K562 (cell line): ENCODE results near the gene UBE2V1. TPM values are rescaled to one million over a fixed set of nuclear protein-coding genes. Genes with fewer than 3 reads are reported as not detected.

Experiments used
- ATF7 ChIP-seq: fragments of 450-650 bp; IDR thresholded peaks from 2 replicates; pipeline ENCODE4 v1.7.1; 2014; ENCODE audit warnings: mild to moderate bottlenecking, moderate library complexity
- CEBPZ ChIP-seq: fragments of 150-350 bp; IDR thresholded peaks from 2 replicates; pipeline ENCODE4 v1.6.1; 2014; ENCODE audit warnings: low read depth, mild to moderate bottlenecking, low read length, borderline replicate concordance
- EP300 ChIP-seq: IDR thresholded peaks from 2 replicates; pipeline ENCODE4 v1.6.1; 2012; ENCODE audit warnings: low read length, improper control_type of control experiment
- ESRRA ChIP-seq: fragments of 450-650 bp; IDR thresholded peaks from 2 replicates; pipeline ENCODE4 v1.6.1; 2014; ENCODE audit warnings: low read depth, mild to moderate bottlenecking, moderate library complexity, borderline replicate concordance
- ETV5 ChIP-seq: sonication (generic); formaldehyde crosslinking; IDR thresholded peaks from 2 replicates; pipeline ENCODE4 v1.4.0; 2020; ENCODE audit warnings: low read depth, mild to moderate bottlenecking, missing genetic modification reagents
- FOXJ3 ChIP-seq: sonication (generic); formaldehyde crosslinking; IDR thresholded peaks from 2 replicates; pipeline ENCODE4 v1.4.0; 2020; ENCODE audit warnings: mild to moderate bottlenecking, missing genetic modification reagents
- FOXK1 ChIP-seq: sonication (generic); formaldehyde crosslinking; IDR thresholded peaks from 2 replicates; pipeline ENCODE4 v1.8.0; 2022; ENCODE audit warnings: missing genetic modification reagents, mild to moderate bottlenecking, borderline replicate concordance
- GATAD2A ChIP-seq: fragments of 450-650 bp; IDR thresholded peaks from 2 replicates; pipeline ENCODE4 v1.6.1; 2017
- NR2C2 ChIP-seq, 2 experiments: fragments of 200-800 bp in 1 of 2; sonication (Bioruptor generic) in 1 of 2; sonication (generic) in 1 of 2; formaldehyde crosslinking in 1 of 2; IDR thresholded peaks; 2 replicates each; pipeline versions ENCODE4 v1.6.1 to v1.8.0; 2016 to 2022; ENCODE audit warnings: mild to moderate bottlenecking in 1 of 2, missing compliant biosample characterization in 1 of 2, missing genetic modification characterization in 1 of 2, missing genetic modification reagents in 1 of 2
- PML ChIP-seq: IDR thresholded peaks from 2 replicates; pipeline ENCODE4 v1.6.1; 2012; ENCODE audit warnings: low read length, inconsistent platforms
- THAP7 ChIP-seq: fragments of 250-450 bp; sonication (Bioruptor Pico); IDR thresholded peaks from 2 replicates; pipeline ENCODE4 v1.5.0; 2021
- YY1 ChIP-seq, 3 experiments: IDR thresholded peaks; 2 replicates each; pipeline ENCODE4 v1.6.1; 2011; ENCODE audit warnings: low read length in 2 of 3, mild to moderate bottlenecking in 2 of 3, moderate library complexity in 2 of 3, borderline replicate concordance in 1 of 3, control low read depth in 1 of 3, low read depth in 1 of 3; ENCODE audit not compliant: insufficient read depth in 3 of 3, insufficient replicate concordance in 2 of 3, control insufficient read depth in 1 of 3, insufficient read length in 1 of 3; ENCODE audit errors: extremely low read depth in 1 of 3
- polyA plus RNA-seq, 8 experiments: library from polyadenylated mRNA; depleted of rRNA in 4 of 8; stranded (reverse) in 5 of 8; unstranded in 3 of 8; fragments of >200 nt; fragmentation: Nextera tagmentation in 2 of 8; fragmentation: Illumina TruSeq in 1 of 8; extraction: Ambion mirVana in 2 of 8; extraction: Trizol in 1 of 8; gene quantifications; 2 replicates each; pipeline versions ENCODE4 v1.2.1 to v1.2.3, GENCODE V29; 2011 to 2014; ENCODE audit warnings: inconsistent platforms in 1 of 8, missing spikeins in 1 of 8
- total RNA-seq, 7 experiments: library from RNA; depleted of rRNA in 6 of 7; stranded (reverse); fragments of >200 nt in 6 of 7; fragmentation: Illumina TruSeq in 2 of 7; extraction: Trizol in 2 of 7; gene quantifications; 2 replicates each; pipeline versions ENCODE4 v1.2.1 to v1.2.3, GENCODE V29; 2011 to 2021; ENCODE audit warnings: low replicate concordance in 1 of 7
- TF ChIP-seq, protein P1 (sequence below): sonication (generic); formaldehyde crosslinking; IDR thresholded peaks from 2 replicates; pipeline ENCODE4 v1.8.0; 2022; ENCODE audit warnings: mild to moderate bottlenecking, missing genetic modification reagents
- TF ChIP-seq, protein P2 (sequence below), 2 experiments: fragments of 450-650 bp; IDR thresholded peaks; 2 replicates each; pipeline ENCODE4 v1.6.1; 2016; ENCODE audit warnings: mild to moderate bottlenecking in 2 of 2, borderline replicate concordance in 1 of 2, low read depth in 1 of 2, moderate library complexity in 1 of 2

Gene UBE2V1
- total and polyA plus RNA-seq, 9 of the 15 experiments (the other 6 are each of a cell fraction or from before 2014, with no cell fraction given): 93.0 to 357 (median 119) TPM

DNA sequence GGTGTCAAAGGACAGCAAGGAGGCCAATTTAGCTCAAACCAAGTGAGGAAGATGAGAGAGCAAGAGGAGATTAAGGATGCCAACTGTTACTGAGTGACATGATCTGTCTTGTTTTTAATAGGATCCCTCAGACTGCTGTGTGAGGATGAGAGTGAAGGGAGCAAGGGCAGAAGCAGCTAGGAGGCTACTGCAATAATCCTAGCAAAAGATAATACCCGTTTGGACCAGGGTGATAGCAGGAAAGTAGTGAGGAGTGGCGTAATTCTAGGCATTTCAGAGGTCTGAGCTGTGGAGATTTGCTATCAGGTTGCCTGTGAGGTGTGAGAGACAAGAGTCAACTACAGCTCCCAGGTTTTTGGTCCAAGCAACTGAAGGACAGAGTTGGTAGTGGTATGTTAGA, 14.7 kb downstream of the UBE2V1 start (continued):
- TF ChIP-seq CEBPZ (no peak), ESRRA (0 out of 2 replicates have a peak, but pooled peaks have one; percentile 16), THAP7 (no peak), EP300 (peak; percentile 90), PML (peak; percentile 86), GATAD2A (peak; percentile 84; the same call in 1 of the 2 replicates), YY1 (IDR thresholded peaks at IDR 0.05; ENCODE audit: borderline replicate concordance in 1 of 3, control insufficient read depth in 1 of 3, extremely low read depth in 1 of 3, insufficient read depth in 3 of 3, insufficient read length in 1 of 3, insufficient replicate concordance in 2 of 3, low read depth in 1 of 3, low read length in 2 of 3) (no peak), ETV5 (no peak), FOXJ3 (CRISPR knock-in tag) (no peak), NR2C2 (CRISPR knock-in tag; IDR thresholded peaks at IDR 0.05) (no peak), NR2C2 (tag; IDR thresholded peaks at IDR 0.05) (no peak), FOXK1 (CRISPR knock-in tag) (no peak), ATF7 (peak; percentile 62; the same call in 1 of the 2 replicates)
- TF ChIP-seq, protein P1, sequence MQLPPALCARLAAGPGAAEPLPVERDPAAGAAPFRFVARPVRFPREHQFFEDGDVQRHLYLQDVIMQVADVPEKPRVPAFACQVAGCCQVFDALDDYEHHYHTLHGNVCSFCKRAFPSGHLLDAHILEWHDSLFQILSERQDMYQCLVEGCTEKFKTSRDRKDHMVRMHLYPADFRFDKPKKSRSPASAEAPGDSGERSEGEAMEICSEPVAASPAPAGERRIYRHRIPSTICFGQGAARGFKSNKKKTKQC (CRISPR knock-in tag): no peak
- TF ChIP-seq, protein P2, sequence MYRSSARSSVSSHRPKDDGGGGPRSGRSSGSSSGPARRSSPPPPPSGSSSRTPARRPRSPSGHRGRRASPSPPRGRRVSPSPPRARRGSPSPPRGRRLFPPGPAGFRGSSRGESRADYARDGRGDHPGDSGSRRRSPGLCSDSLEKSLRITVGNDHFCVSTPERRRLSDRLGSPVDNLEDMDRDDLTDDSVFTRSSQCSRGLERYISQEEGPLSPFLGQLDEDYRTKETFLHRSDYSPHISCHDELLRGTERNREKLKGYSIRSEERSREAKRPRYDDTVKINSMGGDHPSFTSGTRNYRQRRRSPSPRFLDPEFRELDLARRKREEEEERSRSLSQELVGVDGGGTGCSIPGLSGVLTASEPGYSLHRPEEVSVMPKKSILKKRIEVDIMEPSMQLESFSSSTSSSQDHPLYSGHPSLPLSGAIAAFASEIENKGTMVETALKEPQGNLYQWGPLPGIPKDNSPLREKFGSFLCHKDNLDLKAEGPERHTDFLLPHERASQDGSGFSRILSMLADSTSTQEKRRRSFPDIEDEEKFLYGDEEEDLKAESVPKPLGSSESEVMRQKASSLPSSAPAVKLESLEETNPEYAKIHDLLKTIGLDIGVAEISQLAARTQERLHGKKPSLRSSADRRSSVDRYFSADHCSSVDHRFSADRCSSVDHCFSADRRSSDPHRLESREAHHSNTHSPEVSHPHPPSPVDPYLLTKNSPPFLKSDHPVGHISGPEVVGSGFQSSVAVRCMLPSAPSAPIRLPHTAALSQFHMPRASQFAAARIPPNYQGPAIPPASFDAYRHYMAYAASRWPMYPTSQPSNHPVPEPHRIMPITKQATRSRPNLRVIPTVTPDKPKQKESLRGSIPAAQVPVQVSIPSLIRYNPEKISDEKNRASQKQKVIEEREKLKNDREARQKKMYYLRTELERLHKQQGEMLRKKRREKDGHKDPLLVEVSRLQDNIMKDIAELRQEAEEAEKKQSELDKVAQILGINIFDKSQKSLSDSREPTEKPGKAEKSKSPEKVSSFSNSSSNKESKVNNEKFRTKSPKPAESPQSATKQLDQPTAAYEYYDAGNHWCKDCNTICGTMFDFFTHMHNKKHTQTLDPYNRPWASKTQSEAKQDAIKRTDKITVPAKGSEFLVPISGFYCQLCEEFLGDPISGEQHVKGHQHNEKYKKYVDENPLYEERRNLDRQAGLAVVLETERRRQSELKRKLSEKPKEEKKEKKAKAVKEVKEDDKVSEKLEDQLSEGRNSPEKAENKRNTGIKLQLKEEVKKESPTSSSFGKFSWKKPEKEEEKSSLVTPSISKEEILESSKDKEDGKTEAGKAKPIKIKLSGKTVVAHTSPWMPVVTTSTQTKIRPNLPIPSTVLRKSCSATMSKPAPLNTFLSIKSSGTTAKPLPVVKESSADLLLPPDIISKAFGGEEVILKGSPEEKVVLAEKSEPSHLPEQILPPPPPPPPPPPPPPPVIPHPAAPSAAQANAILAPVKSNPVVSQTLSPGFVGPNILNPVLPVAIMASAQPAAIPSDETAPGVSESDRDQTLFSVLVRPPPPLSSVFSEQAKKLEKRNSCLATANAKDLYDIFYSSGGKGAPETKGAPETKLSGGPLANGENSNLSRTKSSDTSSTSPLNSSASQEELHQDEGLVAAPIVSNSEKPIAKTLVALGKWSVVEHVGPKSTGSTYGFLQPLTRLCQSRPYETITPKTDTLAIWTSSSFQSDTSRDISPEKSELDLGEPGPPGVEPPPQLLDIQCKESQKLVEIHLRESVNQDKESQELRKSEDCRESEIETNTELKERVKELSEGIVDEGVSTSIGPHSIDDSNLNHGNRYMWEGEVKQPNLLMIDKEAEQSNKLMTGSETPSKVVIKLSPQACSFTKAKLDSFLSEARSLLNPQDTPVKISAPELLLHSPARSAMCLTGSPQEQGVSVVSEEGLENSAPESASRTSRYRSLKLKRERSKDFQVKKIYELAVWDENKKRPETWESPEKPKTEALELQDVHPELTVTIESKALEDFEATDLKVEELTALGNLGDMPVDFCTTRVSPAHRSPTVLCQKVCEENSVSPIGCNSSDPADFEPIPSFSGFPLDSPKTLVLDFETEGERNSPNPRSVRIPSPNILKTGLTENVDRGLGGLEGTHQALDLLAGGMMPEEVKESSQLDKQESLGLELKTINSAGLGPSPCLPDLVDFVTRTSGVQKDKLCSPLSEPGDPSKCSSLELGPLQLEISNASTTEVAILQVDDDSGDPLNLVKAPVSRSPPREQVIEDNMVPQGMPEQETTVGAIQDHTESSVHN (IDR thresholded peaks at IDR 0.05; ENCODE audit: borderline replicate concordance in 1 of 2, low read depth in 1 of 2): no peak
